Thyroid gland (tissue), 4 donors: Measurements from ENCODE around the gene TTBK2. TPM values are rescaled to one million over a fixed set of nuclear protein-coding genes. Genes with fewer than 3 reads are reported as not detected.

Experiments used
- DNase-seq, 2 donors: peaks; one replicate each; pipeline ENCODE4 v3.0.0-alpha.2; 2019
- H3K27ac ChIP-seq, 3 donors: fragments of 200-600 bp; sonication (generic); 1 replicate in 2 of 3; 2 replicates in 1 of 3; pipeline ENCODE4 v1.5.1; 2016 to 2019; ENCODE audit warnings: mild to moderate bottlenecking in 1 of 3, moderate library complexity in 1 of 3
- H3K27me3 ChIP-seq: fragments of 200-600 bp; sonication (generic); one replicate; pipeline ENCODE4 v1.5.1; 2019
- H3K36me3 ChIP-seq, 2 donors: fragments of 200-600 bp; sonication (generic); one replicate each; pipeline ENCODE4 v1.5.1; 2016 to 2019
- H3K4me1 ChIP-seq, 2 donors: fragments of 200-600 bp; sonication (generic); one replicate each; pipeline ENCODE4 v1.5.1; 2017 to 2019
- H3K4me3 ChIP-seq, 3 donors: fragments of 200-600 bp; sonication (generic); replicated peaks in 1 of 3; 1 replicate in 2 of 3; 2 replicates in 1 of 3; pipeline ENCODE4 v1.5.1; 2016; ENCODE audit warnings: mild to moderate bottlenecking in 1 of 3
- H3K9me3 ChIP-seq: fragments of 200-600 bp; sonication (generic); one replicate; pipeline ENCODE4 v1.5.1; 2017
- POLR2A ChIP-seq, 2 donors: fragments of 450-650 bp; IDR thresholded peaks; one replicate each; pipeline ENCODE4 v1.6.1; 2017; ENCODE audit warnings: antibody characterized with exemption in 2 of 2, mild to moderate bottlenecking in 2 of 2, moderate library complexity in 1 of 2
- WGBS, 2 donors: methylation state at CpG; one replicate each; pipeline ENCODE4 v1.1.5; 2017; 5-methylcytosine and 5-hydroxymethylcytosine counted together
- intact Hi-C: fragments of 100-400 bp; cut with DNase I; formaldehyde crosslinking; loops from one replicate; pipeline ENCODE4 v1.15.1; 2023
- total RNA-seq, 4 donors: library from RNA; depleted of rRNA; stranded (reverse); fragments of >200 nt; gene quantifications; one replicate each; pipeline ENCODE4 v1.2.3, GENCODE V29; 2016
- TF ChIP-seq, protein P1 (sequence below), 6 experiments: fragments of 200-600 bp in 3 of 6; fragments of 450-650 bp in 3 of 6; sonication (generic) in 3 of 6; IDR thresholded peaks; one replicate each; pipeline ENCODE4 v1.5.1; 2016 to 2019; ENCODE audit warnings: antibody characterized with exemption in 6 of 6, mild to moderate bottlenecking in 2 of 6, inconsistent platforms in 1 of 6, moderate library complexity in 1 of 6

TTBK2 gene
- total RNA-seq, 4 donors from 2014 or later, result 15.7 to 26.9 (median 20.0) TPM

DNA sequence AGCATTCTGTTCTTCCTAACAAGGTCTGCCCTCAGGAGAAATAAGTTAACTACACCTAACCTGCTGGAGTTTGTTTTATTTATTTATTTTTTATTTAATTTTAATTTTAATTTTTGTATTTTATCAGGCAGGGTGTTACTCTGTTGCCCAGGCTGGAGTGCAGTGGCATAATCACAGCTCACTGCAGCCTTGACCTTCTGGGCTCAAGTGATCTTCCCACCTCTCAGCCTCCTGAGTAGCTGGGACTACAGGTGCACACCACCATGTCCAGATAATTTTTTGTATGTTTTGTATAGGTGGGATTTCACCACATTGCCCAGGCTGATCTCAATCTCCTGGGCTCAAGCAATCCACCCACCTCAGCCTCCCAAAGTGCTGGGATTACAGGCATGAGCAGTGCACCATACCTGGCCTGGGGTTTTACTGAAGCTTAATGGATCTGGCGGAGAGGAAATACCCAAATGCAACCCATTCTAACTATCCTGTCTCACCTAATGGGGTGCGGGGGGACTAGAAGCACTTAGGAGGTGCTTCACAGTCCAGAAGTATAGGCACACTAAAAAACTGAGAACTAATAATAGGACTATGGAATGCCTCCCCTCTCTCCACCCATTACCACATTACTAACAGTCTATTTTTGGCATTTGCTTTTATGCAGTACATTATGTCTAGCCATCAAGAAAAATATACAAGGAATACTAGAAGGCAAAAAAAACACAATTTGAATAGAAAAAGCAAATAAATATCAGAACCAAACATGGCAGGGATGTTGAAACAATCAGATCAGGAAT, 61.4 kb downstream of the TTBK2 start:
- Histone ChIP-seq H3K27me3 (no peaks in the 10 kb centered on the region), H3K36me3 (no peaks in the 10 kb centered on the region), H3K4me1 (peaks cover 10 to 12% of the 10 kb centered on the region in 2 donors), H3K4me3 (no peak overlapping the region), H3K9me3 (no peaks in the 10 kb centered on the region), H3K27ac (no peak overlapping the region)
- 93 to 98% methylated on average over 2 of the region's 2 CpGs for WGBS, 2 donors
- TF ChIP-seq, protein P1, sequence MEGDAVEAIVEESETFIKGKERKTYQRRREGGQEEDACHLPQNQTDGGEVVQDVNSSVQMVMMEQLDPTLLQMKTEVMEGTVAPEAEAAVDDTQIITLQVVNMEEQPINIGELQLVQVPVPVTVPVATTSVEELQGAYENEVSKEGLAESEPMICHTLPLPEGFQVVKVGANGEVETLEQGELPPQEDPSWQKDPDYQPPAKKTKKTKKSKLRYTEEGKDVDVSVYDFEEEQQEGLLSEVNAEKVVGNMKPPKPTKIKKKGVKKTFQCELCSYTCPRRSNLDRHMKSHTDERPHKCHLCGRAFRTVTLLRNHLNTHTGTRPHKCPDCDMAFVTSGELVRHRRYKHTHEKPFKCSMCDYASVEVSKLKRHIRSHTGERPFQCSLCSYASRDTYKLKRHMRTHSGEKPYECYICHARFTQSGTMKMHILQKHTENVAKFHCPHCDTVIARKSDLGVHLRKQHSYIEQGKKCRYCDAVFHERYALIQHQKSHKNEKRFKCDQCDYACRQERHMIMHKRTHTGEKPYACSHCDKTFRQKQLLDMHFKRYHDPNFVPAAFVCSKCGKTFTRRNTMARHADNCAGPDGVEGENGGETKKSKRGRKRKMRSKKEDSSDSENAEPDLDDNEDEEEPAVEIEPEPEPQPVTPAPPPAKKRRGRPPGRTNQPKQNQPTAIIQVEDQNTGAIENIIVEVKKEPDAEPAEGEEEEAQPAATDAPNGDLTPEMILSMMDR (IDR thresholded peaks at IDR 0.05), result no peak
- no peak for TF ChIP-seq POLR2A (IDR thresholded peaks at IDR 0.05)
- DNase-seq, result no peak
- intact Hi-C loops, result no loop called here

- WGBS, 2 donors, result 56 to 68% methylated on average over 2 of the region's 2 CpGs
- Histone ChIP-seq H3K27me3 (no peaks in the 10 kb centered on the region), H3K36me3 (no peaks in the 10 kb centered on the region), H3K27ac (no peak overlapping the region), H3K9me3 (no peaks in the 10 kb centered on the region), H3K4me1 (peaks cover 4 to 6% of the 10 kb centered on the region in 2 donors), H3K4me3 (no peak overlapping the region)
- DNase-seq, result no peak
- no peak for TF ChIP-seq POLR2A (IDR thresholded peaks at IDR 0.05)
- intact Hi-C loops, result no loop called here
Measured at GRCh38 chr15:42858540-42858939, 62.0 kb downstream of the TTBK2 start.

- H3K9me3 ChIP-seq, result no peaks in the 10 kb centered on the region
- H3K4me1 ChIP-seq, result no peaks in the 10 kb centered on the region
- intact Hi-C loops, result no loop called here
- 95 to 97% methylated on average over 3 of the region's 3 CpGs for WGBS, 2 donors
- DNase-seq, result no peak
- H3K4me3 ChIP-seq, result no peak overlapping the region
- H3K36me3 ChIP-seq, result no peaks in the 10 kb centered on the region
- H3K27ac ChIP-seq, result no peak overlapping the region
- TF ChIP-seq, protein P1 (IDR thresholded peaks at IDR 0.05), result no peak
- no peaks in the 10 kb centered on the region for H3K27me3 ChIP-seq
Measured at GRCh38 chr15:42854576-42854975, 66.0 kb downstream of the TTBK2 start.

DNA sequence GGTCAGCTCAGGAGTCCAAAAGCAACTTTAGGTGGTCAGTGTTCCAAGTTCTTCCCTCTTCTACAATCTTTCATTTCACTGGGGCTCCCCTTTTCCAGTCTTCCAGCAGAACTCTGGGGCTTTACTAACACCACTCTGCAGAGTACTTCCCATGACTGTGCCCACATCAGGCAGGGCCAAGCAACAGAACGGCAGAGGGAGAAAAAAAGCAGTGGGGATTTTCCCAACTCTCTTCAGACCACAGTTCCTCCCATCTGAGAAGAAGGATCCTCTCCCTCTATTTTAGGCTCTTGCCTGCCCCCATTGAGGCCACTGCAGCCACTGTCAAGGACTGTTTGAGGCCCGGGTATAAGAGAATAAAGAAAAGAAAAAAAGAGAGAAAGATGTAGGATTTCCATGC, 70.7 kb downstream of the TTBK2 start:
- no peak for DNase-seq
- no peak overlapping the region for H3K27ac ChIP-seq
- no peaks in the 10 kb centered on the region for H3K27me3 ChIP-seq
- WGBS, 2 donors, result 82 to 85% methylated on average over 2 of the region's 2 CpGs
- TF ChIP-seq, protein P1 (IDR thresholded peaks at IDR 0.05), result no peak
- no peak for TF ChIP-seq POLR2A (IDR thresholded peaks at IDR 0.05)
- no peaks in the 10 kb centered on the region for H3K9me3 ChIP-seq
- intact Hi-C loops, result no loop called here
- no peaks in the 10 kb centered on the region for H3K36me3 ChIP-seq
- no peaks in the 10 kb centered on the region for H3K4me1 ChIP-seq
- no peak overlapping the region for H3K4me3 ChIP-seq

DNA sequence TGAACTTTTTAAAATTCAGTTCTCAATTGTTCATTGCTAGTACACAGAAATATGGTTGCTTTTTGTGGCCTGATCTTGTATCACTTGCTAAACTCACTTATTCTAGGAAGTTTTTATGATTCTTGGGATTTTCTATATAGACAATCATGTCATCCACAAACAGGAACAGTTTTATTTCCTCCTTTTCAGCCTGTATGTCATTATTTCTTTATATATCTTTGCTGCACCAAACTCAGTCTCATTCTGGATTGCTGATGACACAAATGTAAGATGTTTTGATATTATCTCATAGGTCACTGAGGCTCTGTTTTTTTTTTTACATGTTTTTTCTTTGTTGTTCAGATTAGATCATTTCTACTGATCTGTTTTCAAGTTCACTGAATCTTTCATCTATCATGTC, 71.7 kb downstream of the TTBK2 start:
- TF ChIP-seq, protein P1 (IDR thresholded peaks at IDR 0.05), result no peak
- no peak for TF ChIP-seq POLR2A (IDR thresholded peaks at IDR 0.05)
- H3K27me3 ChIP-seq, result no peaks in the 10 kb centered on the region
- DNase-seq, result no peak

More for the DNA sequence above, 71.7 kb downstream of the TTBK2 start:
- H3K4me3 ChIP-seq, result no peak overlapping the region
- no peaks in the 10 kb centered on the region for H3K36me3 ChIP-seq
- H3K9me3 ChIP-seq, result no peaks in the 10 kb centered on the region
- H3K27ac ChIP-seq, result no peak overlapping the region
- intact Hi-C loops, result no loop called here
- no peaks in the 10 kb centered on the region for H3K4me1 ChIP-seq
